Non-pigmented ciliary epithelial cell (primary cell): ENCODE results near the gene NXN.
A peak's percentile ranks its signal among the peaks of the same experiment; 100 is the strongest.
"Not testable (repeated sequence)": the region's sequence is repeated elsewhere in the genome, so short reads cannot be mapped to it uniquely, and the experiment has no call there.

ENCODE experiments used
- DNase-seq: peaks from one replicate; pipeline ENCODE4 v3.0.0-alpha.2; 2010; ENCODE audit warnings: low read depth

The NXN gene

GRCh38 chr17:862582-862981 is 117.0 kb downstream of the NXN start:
- DNase-seq, result no peak

- DNase-seq, result no peak
These were observed 118.2 kb downstream of the NXN start for GRCh38 chr17:861364-861763.

- no peak for DNase-seq
These were observed 118.8 kb downstream of the NXN start for GRCh38 chr17:860805-861204.

- DNase-seq, result no peak
These were observed 119.8 kb downstream of the NXN start for GRCh38 chr17:859824-860195.

- no peak for DNase-seq
These were observed 120.3 kb downstream of the NXN start for GRCh38 chr17:859061-859823.

- DNase-seq, result no peak
These were observed 123.4 kb downstream of the NXN start for GRCh38 chr17:856149-856548.

GRCh38 chr17:855569-855968 is 124.0 kb downstream of the NXN start:
- DNase-seq, result no peak

GRCh38 chr17:852850-853249 is 126.7 kb downstream of the NXN start:
- DNase-seq, result not testable (repeated sequence)

- no peak for DNase-seq
These were observed 127.2 kb downstream of the NXN start for GRCh38 chr17:852349-852748.

- no peak for DNase-seq
These were observed 127.7 kb downstream of the NXN start for GRCh38 chr17:851924-852323.

GRCh38 chr17:850851-851763 is 128.5 kb downstream of the NXN start:
- no peak for DNase-seq

GRCh38 chr17:850086-850850 is 129.3 kb downstream of the NXN start:
- DNase-seq, result no peak

- no peak for DNase-seq
These were observed 131.2 kb downstream of the NXN start for GRCh38 chr17:848402-848801.

- no peak for DNase-seq
These were observed 132.4 kb downstream of the NXN start for GRCh38 chr17:846901-847843.

- no peak for DNase-seq
These were observed 138.3 kb downstream of the NXN start for GRCh38 chr17:841313-841712.

- DNase-seq, result no peak
These were observed 141.1 kb downstream of the NXN start for GRCh38 chr17:838486-838885.

GRCh38 chr17:836151-836550 is 143.4 kb downstream of the NXN start:
- DNase-seq, result no peak

GRCh38 chr17:835721-836120 is 143.9 kb downstream of the NXN start:
- DNase-seq, result not testable (repeated sequence)

- DNase-seq, result peak; percentile 98
These were observed 144.3 kb downstream of the NXN start for GRCh38 chr17:835263-835662.

GRCh38 chr17:834136-834535 is 145.4 kb downstream of the NXN start:
- DNase-seq, result no peak

- DNase-seq, result no peak
These were observed 148.6 kb downstream of the NXN start for GRCh38 chr17:830950-831349.
